ENCODE measurements around the gene TMEM247.
"Not testable (repeated sequence)": the region's sequence is repeated elsewhere in the genome, so short reads cannot be mapped to it uniquely, and the experiment has no call there.

Gene TMEM247

GRCh38 chr2:46471019-46471583 lies 8.3 kb upstream of the TMEM247 start:
- Mint-ChIP-seq H3K4me1 (peaks cover 11% of the 10 kb centered on the region), H3K36me3 (no peaks in the 10 kb centered on the region), H3K9me3 (no peaks in the 10 kb centered on the region), H3K27ac (no peak overlapping the region), H3K4me3 (no peak overlapping the region)
- DNase-seq (ENCODE audit: low spot score in 2 of 2) (no peak), ATAC-seq (no peak)

DNA sequence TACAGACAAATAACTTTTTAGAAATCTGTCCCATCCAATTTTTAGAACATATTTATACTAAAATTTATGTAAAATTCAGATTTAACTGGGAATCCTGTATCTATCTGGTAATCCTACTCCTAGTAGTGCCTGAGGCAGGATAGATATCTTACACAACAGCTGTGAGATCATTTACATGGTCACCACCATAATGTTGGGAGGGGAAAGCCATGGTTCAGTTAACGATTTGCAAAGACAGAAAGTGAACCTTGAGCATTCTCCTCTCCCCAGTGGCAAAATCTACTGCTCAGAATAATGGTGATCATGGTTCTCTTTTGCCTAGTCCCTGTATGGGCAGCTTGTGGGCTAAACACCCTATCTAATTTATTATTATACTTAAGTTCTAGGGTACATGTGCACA lies 7.7 kb upstream of the TMEM247 start:
- H3K36me3 Mint-ChIP-seq, result no peaks in the 10 kb centered on the region
- H3K9me3 Mint-ChIP-seq, result no peaks in the 10 kb centered on the region
- ATAC-seq (no peak), DNase-seq (ENCODE audit: low spot score in 2 of 2) (no peak)
- H3K27ac Mint-ChIP-seq, result no peak overlapping the region
- peaks cover 15% of the 10 kb centered on the region for H3K4me1 Mint-ChIP-seq
- H3K4me3 Mint-ChIP-seq, result no peak overlapping the region

DNA sequence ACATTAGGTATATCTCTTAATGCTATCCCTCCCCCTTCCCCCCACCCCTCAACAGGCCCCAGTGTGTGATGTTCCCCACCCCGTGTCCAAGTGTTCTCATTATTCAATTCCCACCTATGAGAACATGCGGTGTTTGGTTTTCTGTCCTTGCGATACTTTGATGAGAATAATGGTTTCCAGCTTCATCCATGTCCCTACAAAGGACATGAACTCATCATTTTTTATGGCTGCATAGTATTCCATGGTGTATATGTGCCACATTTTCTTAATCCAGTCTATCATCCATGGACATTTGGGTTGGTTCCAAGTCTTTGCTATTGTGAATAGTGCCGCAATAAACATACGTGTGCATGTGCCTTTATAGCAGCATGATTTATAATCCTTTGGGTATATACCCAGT lies 7.2 kb upstream of the TMEM247 start:
- not testable (repeated sequence) for H3K9me3 Mint-ChIP-seq; DNase-seq (ENCODE audit: low spot score in 2 of 2); ATAC-seq; H3K27ac Mint-ChIP-seq; H3K4me3 Mint-ChIP-seq; H3K36me3 Mint-ChIP-seq
- H3K4me1 Mint-ChIP-seq, result peaks cover 19% of the 10 kb centered on the region

DNA sequence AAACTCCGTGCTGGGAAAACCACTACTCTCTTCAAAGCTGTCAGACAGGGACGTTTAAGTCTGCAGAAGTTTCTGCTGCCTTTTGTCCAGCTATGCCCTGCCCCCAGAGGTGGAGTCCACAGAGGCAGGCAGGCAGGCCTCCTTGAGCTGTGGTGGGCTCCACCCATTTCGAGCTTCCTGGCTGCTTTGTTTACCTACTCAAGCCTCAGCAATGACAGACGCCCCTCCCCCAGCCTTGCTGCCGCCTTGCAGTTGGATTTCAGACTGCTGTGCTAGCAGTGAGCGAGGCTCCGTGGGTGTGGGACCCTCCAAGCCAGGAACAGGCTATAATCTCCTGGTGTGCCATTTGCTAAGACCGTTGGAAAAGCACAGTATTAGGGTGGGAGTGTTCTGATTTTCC lies 1.9 kb upstream of the TMEM247 start:
- Mint-ChIP-seq H3K27ac (peak overlapping the region; percentile 21), H3K4me3 (peak overlapping the region; percentile 29), H3K4me1 (peaks cover 26% of the 10 kb centered on the region)
- H3K36me3 Mint-ChIP-seq; DNase-seq (ENCODE audit: low spot score in 2 of 2); H3K9me3 Mint-ChIP-seq; ATAC-seq: not testable (repeated sequence)

GRCh38 chr2:46477925-46478324 lies 1.4 kb upstream of the TMEM247 start:
- no peaks in the 10 kb centered on the region for H3K9me3 Mint-ChIP-seq
- ATAC-seq (no peak), DNase-seq (ENCODE audit: low spot score in 2 of 2) (no peak)
- peak overlapping the region; percentile 29 for H3K4me3 Mint-ChIP-seq
- no peak overlapping the region for H3K27ac Mint-ChIP-seq
- H3K4me1 Mint-ChIP-seq, result peaks cover 26% of the 10 kb centered on the region
- H3K36me3 Mint-ChIP-seq, result no peaks in the 10 kb centered on the region

- Mint-ChIP-seq H3K9me3 (no peaks in the 10 kb centered on the region), H3K4me1 (peaks cover 26% of the 10 kb centered on the region), H3K36me3 (no peaks in the 10 kb centered on the region), H3K4me3 (no peak overlapping the region), H3K27ac (no peak overlapping the region)
- DNase-seq (ENCODE audit: low spot score in 2 of 2), result no peak
- ATAC-seq, result no peak
Measured at GRCh38 chr2:46480562-46480961, 1.2 kb downstream of the TMEM247 start.

- Mint-ChIP-seq H3K4me3 (no peak overlapping the region), H3K36me3 (no peaks in the 10 kb centered on the region), H3K9me3 (no peaks in the 10 kb centered on the region), H3K4me1 (peaks cover 25% of the 10 kb centered on the region), H3K27ac (no peak overlapping the region)
- no peak for DNase-seq (ENCODE audit: low spot score in 2 of 2)
- ATAC-seq, result peak; percentile 66
Measured at GRCh38 chr2:46481198-46482193, 2.1 kb downstream of the TMEM247 start.

- ATAC-seq, result no peak
- no peak for DNase-seq (ENCODE audit: low spot score in 2 of 2)
- H3K27ac Mint-ChIP-seq, result no peak overlapping the region
- H3K4me1 Mint-ChIP-seq, result peaks cover 15% of the 10 kb centered on the region
- no peak overlapping the region for H3K4me3 Mint-ChIP-seq
- no peaks in the 10 kb centered on the region for H3K36me3 Mint-ChIP-seq
- H3K9me3 Mint-ChIP-seq, result no peaks in the 10 kb centered on the region
Measured at GRCh38 chr2:46482490-46482889, 3.1 kb downstream of the TMEM247 start.

- Mint-ChIP-seq H3K4me1 (no peaks in the 10 kb centered on the region), H3K27ac (no peak overlapping the region), H3K36me3 (no peaks in the 10 kb centered on the region), H3K4me3 (no peak overlapping the region), H3K9me3 (no peaks in the 10 kb centered on the region)
- no peak for ATAC-seq
- no peak for DNase-seq (ENCODE audit: low spot score in 2 of 2)
Measured at GRCh38 chr2:46485002-46485401, 5.6 kb downstream of the TMEM247 start.

DNA sequence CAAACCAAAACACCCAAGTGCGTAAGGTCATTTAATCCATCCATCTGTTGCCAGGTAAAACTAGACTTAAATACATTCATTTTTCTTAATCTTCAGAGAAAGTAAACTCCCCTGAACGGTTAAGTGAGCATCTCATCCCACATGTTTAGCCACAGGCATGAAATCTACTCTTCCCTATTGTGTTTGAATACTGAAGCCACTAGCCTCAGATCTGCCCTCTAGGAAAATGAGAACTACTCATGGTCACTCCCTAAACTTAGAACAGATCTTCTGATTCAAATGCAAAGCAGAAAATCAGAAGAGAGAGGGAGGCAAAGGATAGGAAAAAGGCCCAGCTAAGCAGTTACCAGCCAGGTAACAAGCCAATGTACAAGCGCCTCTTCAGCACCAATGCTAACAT lies 7.1 kb downstream of the TMEM247 start:
- Mint-ChIP-seq H3K9me3 (no peaks in the 10 kb centered on the region), H3K4me3 (no peak overlapping the region), H3K36me3 (no peaks in the 10 kb centered on the region), H3K4me1 (no peaks in the 10 kb centered on the region), H3K27ac (no peak overlapping the region)
- DNase-seq (ENCODE audit: low spot score in 2 of 2) (no peak), ATAC-seq (no peak)

DNA sequence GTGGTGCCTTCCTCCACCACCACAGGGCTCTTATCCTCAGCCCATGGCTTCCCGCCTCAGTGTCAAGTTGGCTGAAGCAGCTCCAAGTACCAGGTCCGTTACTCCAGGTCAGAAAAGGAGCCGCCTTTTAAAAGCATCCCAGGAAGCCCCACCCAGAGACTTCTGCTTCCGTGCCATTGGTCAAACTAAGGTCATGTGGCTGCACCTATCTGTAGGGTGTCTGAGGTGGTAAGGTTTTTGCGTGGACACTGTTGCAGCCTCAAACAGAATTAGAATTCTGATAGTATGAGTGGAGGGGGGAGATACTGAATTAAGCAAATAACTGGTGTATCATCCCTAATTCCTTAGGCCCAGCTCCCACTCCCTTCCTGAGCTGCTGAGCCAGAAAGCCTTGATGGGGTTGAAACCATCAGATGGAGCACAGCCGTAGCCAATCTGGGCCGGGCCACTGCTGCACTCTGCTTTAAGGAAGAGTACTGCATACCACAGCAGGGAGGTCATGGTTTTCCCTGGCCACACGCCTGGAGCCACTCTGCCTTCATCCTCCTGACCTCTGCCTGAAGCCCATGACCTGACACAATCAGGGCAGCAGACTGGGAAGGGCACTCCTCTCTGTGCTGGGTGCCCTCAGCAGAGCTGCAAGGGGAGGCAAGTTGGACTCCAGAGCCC lies 8.4 kb downstream of the TMEM247 start:
- Mint-ChIP-seq H3K9me3 (no peaks in the 10 kb centered on the region), H3K4me3 (no peak overlapping the region), H3K27ac (no peak overlapping the region), H3K36me3 (no peaks in the 10 kb centered on the region), H3K4me1 (peaks cover under 1% of the 10 kb centered on the region)
- DNase-seq (ENCODE audit: low spot score in 2 of 2) (no peak), ATAC-seq (no peak)

DNA sequence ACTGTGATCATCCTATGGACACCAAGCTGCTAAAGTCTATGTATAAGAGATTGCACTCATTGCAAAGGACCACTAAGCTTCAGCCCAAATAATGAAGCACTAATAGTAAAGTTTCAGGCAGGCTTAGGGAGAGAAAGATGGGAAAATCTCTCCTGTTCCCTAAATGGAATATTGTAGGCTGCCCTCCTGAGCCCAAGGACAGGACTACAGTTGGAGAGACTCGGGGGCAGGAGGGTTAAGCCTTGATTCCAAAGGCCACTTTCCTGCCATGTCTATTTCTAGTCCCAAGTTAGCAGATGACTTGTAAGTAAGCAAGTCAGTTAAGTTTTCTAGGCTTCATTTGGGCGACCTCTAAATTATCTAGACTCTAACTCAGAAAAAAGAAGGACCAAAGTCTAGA lies 9.0 kb downstream of the TMEM247 start:
- H3K4me1 Mint-ChIP-seq, result peaks cover 7% of the 10 kb centered on the region
- no peak overlapping the region for H3K4me3 Mint-ChIP-seq

GRCh38 chr2:46489423-46490174 lies 10.2 kb downstream of the TMEM247 start:
- Mint-ChIP-seq H3K27ac (no peak overlapping the region), H3K36me3 (no peaks in the 10 kb centered on the region), H3K9me3 (no peaks in the 10 kb centered on the region), H3K4me3 (no peak overlapping the region), H3K4me1 (peaks cover 12% of the 10 kb centered on the region)
- DNase-seq (ENCODE audit: low spot score in 2 of 2) (no peak), ATAC-seq (no peak)

More for the DNA sequence above, 9.0 kb downstream of the TMEM247 start:
- H3K9me3 Mint-ChIP-seq, result no peaks in the 10 kb centered on the region
- DNase-seq (ENCODE audit: low spot score in 2 of 2) (no peak), ATAC-seq (no peak)
- no peaks in the 10 kb centered on the region for H3K36me3 Mint-ChIP-seq
- H3K27ac Mint-ChIP-seq, result no peak overlapping the region

DNA sequence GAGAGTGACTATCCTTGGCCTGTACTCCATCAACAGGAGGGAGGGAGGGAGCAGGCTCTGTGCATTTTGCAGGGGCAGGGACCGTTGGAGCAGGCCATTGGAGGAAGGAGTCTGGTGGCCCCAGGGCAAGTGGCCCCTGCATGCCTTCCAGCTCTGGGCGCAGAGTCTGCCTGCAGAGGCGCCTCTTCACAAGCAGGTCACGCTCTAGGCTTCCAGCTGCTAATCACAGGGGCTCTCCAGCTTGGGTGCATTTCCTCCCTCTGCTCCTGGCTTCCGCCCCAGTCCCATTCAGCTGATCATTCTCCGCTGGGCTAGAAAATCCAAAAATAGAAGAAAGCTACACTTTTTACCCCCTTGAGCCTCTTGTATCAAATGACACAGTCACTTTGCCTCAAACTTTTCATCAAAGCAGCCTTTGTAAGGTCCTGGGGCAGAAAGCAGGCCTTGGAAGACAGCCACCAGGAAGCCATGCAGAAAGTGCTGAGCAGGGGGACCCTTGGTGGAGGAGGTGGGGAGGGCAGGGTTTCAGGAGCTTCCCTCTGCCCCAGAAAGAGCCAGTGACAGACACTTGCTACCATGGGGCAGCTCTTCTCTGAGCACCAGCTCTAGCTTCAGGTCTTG lies 11.3 kb downstream of the TMEM247 start:
- Mint-ChIP-seq H3K4me1 (peaks cover 12% of the 10 kb centered on the region), H3K4me3 (no peak overlapping the region), H3K9me3 (no peaks in the 10 kb centered on the region), H3K27ac (no peak overlapping the region), H3K36me3 (no peaks in the 10 kb centered on the region)
- ATAC-seq (no peak), DNase-seq (ENCODE audit: low spot score in 2 of 2) (no peak)

DNA sequence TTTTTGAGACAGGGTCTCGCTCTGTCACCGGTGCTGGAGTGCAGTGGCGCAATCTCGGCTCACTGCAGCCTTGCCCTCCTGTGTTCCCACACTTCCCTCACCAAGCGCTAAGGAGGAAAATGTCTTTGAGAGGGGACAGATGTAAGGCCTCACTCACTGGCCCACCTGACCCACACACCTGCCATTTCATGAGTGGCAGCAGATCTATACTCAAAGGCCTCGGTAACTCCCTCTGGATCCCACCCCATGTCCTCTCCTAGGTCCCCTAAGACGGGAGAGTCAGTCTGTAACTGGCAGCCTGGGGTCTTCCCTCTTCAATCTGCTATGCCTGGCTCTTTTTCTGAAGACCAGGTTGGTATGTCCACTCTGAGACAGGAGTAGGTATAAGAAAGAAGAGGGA lies 12.9 kb downstream of the TMEM247 start:
- Mint-ChIP-seq H3K4me1 (peaks cover 12% of the 10 kb centered on the region), H3K27ac (peak overlapping the region; percentile 84), H3K36me3 (no peaks in the 10 kb centered on the region), H3K4me3 (no peak overlapping the region), H3K9me3 (no peaks in the 10 kb centered on the region)
- ATAC-seq (no peak), DNase-seq (ENCODE audit: low spot score in 2 of 2) (no peak)

Measured in stimulated activated effector memory CD8-positive, alpha-beta T cell treated with anti-CD3 and anti-CD28 coated beads, Interleukin-12 subunit alpha, Interleukin-12 subunit beta, amount 100 ng/mL, for 72 hours (primary cell).